A549 (cell line): Measurements from ENCODE around the gene LELP1. TPM values are rescaled to one million over a fixed set of nuclear protein-coding genes. Genes with fewer than 3 reads are reported as not detected.

Experiments used
- ATAC-seq, 2 experiments: fragments of 200-7000 bp in 1 of 2; fragments of >200 bp in 1 of 2; cut with Nextera tagmentation in 1 of 2; cut with Tn5 transposase in 1 of 2; 3 replicates each; pipeline versions ENCODE4 v1.8.0 to v1.9.1; 2018 to 2020; ENCODE audit warnings: mild to moderate bottlenecking in 1 of 2, moderate library complexity in 1 of 2
- CTCF ChIA-PET: fragments of 300-600 bp; sonication (Branson Sonifier 250); formaldehyde crosslinking; extraction: SDS; loops from one replicate; lab custom pipeline; 2021; ENCODE audit warnings: antibody characterized with exemption, inconsistent platforms; lab: Yijun Ruan, JAX
- POLR2A ChIA-PET: fragments of 350-600 bp; formaldehyde crosslinking; extraction: SDS; loops from one replicate; lab custom pipeline; 2021; ENCODE audit warnings: antibody characterized with exemption, inconsistent platforms; lab: Yijun Ruan, JAX
- DNase-seq, 2 experiments: peaks; one replicate each; pipeline versions ENCODE4 v3.0.0 to v3.0.0-alpha.2; 2011 to 2016; ENCODE audit warnings: low read depth in 1 of 2, low spot score in 1 of 2
- FAIRE-seq: peaks from 2 replicates; lab custom pipeline; 2011; peaks lifted over from hg19 to GRCh38; lab: Jason Lieb, UNC
- H3K27ac ChIP-seq, 2 experiments: fragments of >200 bp; sonication (Bioruptor Twin); formaldehyde crosslinking; 3 replicates each; pipeline ENCODE4 v1.5.1; 2016 to 2017
- H3K4me1 ChIP-seq: fragments of >200 bp; sonication (Bioruptor Twin); formaldehyde crosslinking; 3 replicates; pipeline ENCODE4 v1.6.1; 2016
- H3K4me2 ChIP-seq: fragments of >200 bp; sonication (Bioruptor Twin); formaldehyde crosslinking; 3 replicates; pipeline ENCODE4 v1.6.1; 2016
- H3K4me3 ChIP-seq: fragments of >200 bp; sonication (Bioruptor Twin); formaldehyde crosslinking; 3 replicates; pipeline ENCODE4 v1.5.1; 2016
- H3K9me3 ChIP-seq: fragments of >200 bp; sonication (Bioruptor Twin); formaldehyde crosslinking; 3 replicates; pipeline ENCODE4 v1.6.1; 2016
- BHLHE40 ChIP-seq: IDR thresholded peaks from 2 replicates; pipeline ENCODE4 v1.6.1; 2012; ENCODE audit warnings: low read depth, low read length, inconsistent platforms
- CEBPB ChIP-seq, 2 experiments: fragments of >200 bp in 1 of 2; sonication (Bioruptor Twin) in 1 of 2; formaldehyde crosslinking in 1 of 2; IDR thresholded peaks; 2 replicates each; pipeline ENCODE4 v1.6.1; 2012 to 2016
- CHD4 ChIP-seq: fragments of 200-600 bp; sonication (generic); IDR thresholded peaks from 2 replicates; pipeline ENCODE4 v1.6.1; 2016; ENCODE audit warnings: antibody characterized with exemption, mild to moderate bottlenecking, borderline replicate concordance
- EHF ChIP-seq: fragments of 250-450 bp; sonication (Bioruptor Pico); IDR thresholded peaks from 2 replicates; pipeline ENCODE4 v1.5.0; 2020; ENCODE audit warnings: mild to moderate bottlenecking
- EHMT2 ChIP-seq: fragments of 200-600 bp; sonication (generic); IDR thresholded peaks from 2 replicates; pipeline ENCODE4 v1.6.1; 2016; ENCODE audit warnings: antibody characterized with exemption, low read depth, mild to moderate bottlenecking, moderate library complexity
- ESRRA ChIP-seq: fragments of 150-350 bp; IDR thresholded peaks from 2 replicates; pipeline ENCODE4 v1.6.1; 2014; ENCODE audit warnings: mild to moderate bottlenecking, low read length, borderline replicate concordance
- FOSB ChIP-seq: fragments of 250-450 bp; sonication (Bioruptor Pico); IDR thresholded peaks from 2 replicates; pipeline ENCODE4 v1.5.0; 2020; ENCODE audit warnings: mild to moderate bottlenecking, moderate library complexity
- HDAC2 ChIP-seq: fragments of 200-600 bp; sonication (generic); IDR thresholded peaks from 2 replicates; pipeline ENCODE4 v1.6.1; 2016
- HEYL ChIP-seq: fragments of 250-450 bp; sonication (Bioruptor Pico); IDR thresholded peaks from 2 replicates; pipeline ENCODE4 v1.8.0; 2021; ENCODE audit warnings: mild to moderate bottlenecking, moderate library complexity
- HOXA7 ChIP-seq: fragments of 250-450 bp; sonication (Bioruptor Pico); IDR thresholded peaks from 2 replicates; pipeline ENCODE4 v1.5.0; 2020; ENCODE audit warnings: mild to moderate bottlenecking, moderate library complexity
- HOXB13 ChIP-seq: fragments of 250-450 bp; sonication (Bioruptor Pico); IDR thresholded peaks from 2 replicates; pipeline ENCODE4 v1.5.0; 2020; ENCODE audit warnings: low read depth, mild to moderate bottlenecking, moderate library complexity
- JUN ChIP-seq, 2 experiments: fragments of >200 bp; sonication (Bioruptor Twin); formaldehyde crosslinking; IDR thresholded peaks; 2 replicates in 1 of 2; 3 replicates in 1 of 2; pipeline ENCODE4 v1.6.1; 2016 to 2017
- JUNB ChIP-seq: fragments of >200 bp; sonication (Bioruptor Twin); formaldehyde crosslinking; IDR thresholded peaks from 2 replicates; pipeline ENCODE4 v1.6.1; 2016
- KDM1A ChIP-seq: fragments of 200-600 bp; sonication (generic); IDR thresholded peaks from 2 replicates; pipeline ENCODE4 v1.6.1; 2016; ENCODE audit warnings: low read depth, mild to moderate bottlenecking
- MAFK ChIP-seq: fragments of 450-650 bp; IDR thresholded peaks from 2 replicates; pipeline ENCODE4 v1.6.1; 2014; ENCODE audit not compliant: partially characterized antibody
- MAZ ChIP-seq: fragments of 150-350 bp; IDR thresholded peaks from 2 replicates; pipeline ENCODE4 v1.6.1; 2014; ENCODE audit warnings: antibody characterized with exemption, low read depth, low read length, borderline replicate concordance
- MYC ChIP-seq: IDR thresholded peaks from 2 replicates; pipeline ENCODE4 v1.6.1; 2012; ENCODE audit warnings: mild to moderate bottlenecking, inconsistent platforms, low read length, improper control_type of control experiment, borderline replicate concordance
- RFX5 ChIP-seq: fragments of 450-650 bp; IDR thresholded peaks from 2 replicates; pipeline ENCODE4 v1.7.1; 2014; ENCODE audit warnings: antibody characterized with exemption, mild to moderate bottlenecking, moderate library complexity
- RNF2 ChIP-seq: fragments of 200-600 bp; sonication (generic); IDR thresholded peaks from 2 replicates; pipeline ENCODE4 v1.6.1; 2016; ENCODE audit warnings: low read depth, mild to moderate bottlenecking, antibody characterized with exemption, moderate library complexity, borderline replicate concordance
- TFCP2L1 ChIP-seq: fragments of 250-450 bp; sonication (Bioruptor Pico); IDR thresholded peaks from 2 replicates; pipeline ENCODE4 v1.5.0; 2021; ENCODE audit warnings: mild to moderate bottlenecking
- USF2 ChIP-seq: fragments of 450-650 bp; IDR thresholded peaks from 2 replicates; pipeline ENCODE4 v1.6.1; 2014; ENCODE audit warnings: antibody characterized with exemption
- ZC3H11A ChIP-seq: fragments of 450-650 bp; IDR thresholded peaks from 2 replicates; pipeline ENCODE4 v1.6.1; 2014; ENCODE audit warnings: antibody characterized with exemption, mild to moderate bottlenecking
- ZSCAN20 ChIP-seq: fragments of 250-450 bp; sonication (Bioruptor Pico); IDR thresholded peaks from 2 replicates; pipeline ENCODE4 v1.8.0; 2022; ENCODE audit warnings: mild to moderate bottlenecking, moderate library complexity
- WGBS: methylation state at CpG from one replicate; pipeline ENCODE4 v1.1.6; 2017; ENCODE audit errors: missing lambda C conversion rate; 5-methylcytosine and 5-hydroxymethylcytosine counted together
- polyA plus RNA-seq, 4 experiments: library from polyadenylated mRNA; depleted of rRNA in 3 of 4; stranded (reverse); fragments of >200 nt; fragmentation: RNase III in 1 of 4; extraction: RNeasy Plus Mini Kit Qiagen cat#74134 plus additional on column Dnase treatment in 1 of 4; gene quantifications; 2 replicates in 3 of 4; 3 replicates in 1 of 4; pipeline ENCODE4 v1.2.3, GENCODE V29; 2011 to 2017
- TF ChIP-seq, protein P1 (sequence below): fragments of >200 bp; sonication (Bioruptor Twin); formaldehyde crosslinking; IDR thresholded peaks from 3 replicates; pipeline ENCODE4 v1.6.1; 2016

The LELP1 gene
- polyA plus RNA-seq, 2 of the 4 experiments (the other 2 are of a cell fraction): not detected

DNA sequence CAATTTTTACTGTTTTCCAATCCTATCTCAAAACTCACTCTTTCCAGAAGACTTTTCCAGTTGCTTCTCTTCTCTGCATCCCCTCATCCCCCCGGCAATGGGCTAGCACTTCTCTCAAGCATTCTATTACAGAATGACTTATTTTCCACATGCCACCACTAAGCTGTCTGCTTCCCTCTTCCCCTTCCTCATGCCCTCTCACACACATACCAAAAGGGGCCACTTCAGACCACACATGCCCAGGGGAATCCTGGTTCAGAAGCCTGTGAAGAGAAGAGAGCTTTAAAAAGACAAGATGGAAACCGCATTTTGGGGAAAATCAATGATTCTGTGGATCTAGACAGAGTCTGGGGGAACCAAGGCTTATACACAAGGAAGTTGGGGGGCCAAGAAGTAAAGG lies 47.9 kb downstream of the LELP1 start:
- no peak for TF ChIP-seq RNF2
- no peak for TF ChIP-seq ZC3H11A
- no peak for TF ChIP-seq FOSB (CRISPR knock-in tag)
- no peak for TF ChIP-seq CHD4
- TF ChIP-seq KDM1A: no peak
- TF ChIP-seq CEBPB (IDR thresholded peaks at IDR 0.05): no peak
- DNase-seq (no peak), ATAC-seq (no peak), FAIRE-seq (no peak)
- CTCF ChIA-PET: interaction anchor here (1.3 kb wide), 1 partner anchor 58 kb away, joined by 3 read pairs; no protein-coding TSS in a partner anchor
- 10% methylated on average over 2 of the region's 2 CpGs for WGBS
- Histone ChIP-seq H3K9me3 (no peaks in the 10 kb centered on the region), H3K4me2 (no peak overlapping the region), H3K4me3 (no peak overlapping the region), H3K4me1 (no peaks in the 10 kb centered on the region), H3K27ac (no peak overlapping the region)
- POLR2A ChIA-PET: no interaction called here

- WGBS: 6% methylated on average over 3 of the region's 3 CpGs
- no peaks in the 10 kb centered on the region for H3K4me1 ChIP-seq
- no peak for TF ChIP-seq CHD4
- TF ChIP-seq JUN (IDR thresholded peaks at IDR 0.05): no peak
- H3K4me3 ChIP-seq: no peak overlapping the region
- H3K9me3 ChIP-seq: no peaks in the 10 kb centered on the region
- ATAC-seq (no peak), DNase-seq (no peak), FAIRE-seq (no peak)
- H3K27ac ChIP-seq: no peak overlapping the region
- H3K4me2 ChIP-seq: no peak overlapping the region
- CTCF ChIA-PET: interaction anchor here (1.3 kb wide), 1 partner anchor 59 kb away, joined by 3 read pairs; no protein-coding TSS in a partner anchor
- POLR2A ChIA-PET: no interaction called here
Measured at GRCh38 chr1:153251562-153251961, 48.3 kb downstream of the LELP1 start.

DNA sequence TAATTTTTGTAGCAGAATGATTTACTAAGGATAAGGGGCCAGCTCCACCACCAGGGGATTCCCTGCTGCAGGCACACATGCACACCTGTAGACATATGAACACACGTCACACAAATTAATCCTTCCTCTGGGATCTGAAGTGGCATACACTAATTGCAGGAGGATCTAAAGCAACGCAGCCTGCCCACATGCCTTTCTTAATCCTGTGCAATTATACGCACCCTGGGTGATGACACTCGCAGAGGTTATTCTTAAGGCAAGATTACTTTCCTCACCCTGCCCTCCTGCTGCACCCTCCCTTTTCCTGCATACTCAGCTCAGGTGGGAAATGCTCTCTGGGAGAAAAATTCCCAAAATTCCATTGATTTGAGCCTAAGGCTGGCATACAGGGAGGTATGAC lies 48.8 kb downstream of the LELP1 start:
- no peak overlapping the region for H3K27ac ChIP-seq
- ATAC-seq: no peak
- no peak for DNase-seq
- TF ChIP-seq MAZ (no peak), HOXB13 (CRISPR knock-in tag) (no peak), RFX5 (no peak), ESRRA (no peak), BHLHE40 (no peak), KDM1A (no peak)
- FAIRE-seq: no peak
- H3K9me3 ChIP-seq: no peaks in the 10 kb centered on the region
- H3K4me3 ChIP-seq: no peak overlapping the region
- ChIA-PET POLR2A (no interaction called here), CTCF (no interaction called here)
- WGBS: 42% methylated on average over 4 of the region's 4 CpGs
- H3K4me1 ChIP-seq: no peaks in the 10 kb centered on the region
- H3K4me2 ChIP-seq: no peak overlapping the region

DNA sequence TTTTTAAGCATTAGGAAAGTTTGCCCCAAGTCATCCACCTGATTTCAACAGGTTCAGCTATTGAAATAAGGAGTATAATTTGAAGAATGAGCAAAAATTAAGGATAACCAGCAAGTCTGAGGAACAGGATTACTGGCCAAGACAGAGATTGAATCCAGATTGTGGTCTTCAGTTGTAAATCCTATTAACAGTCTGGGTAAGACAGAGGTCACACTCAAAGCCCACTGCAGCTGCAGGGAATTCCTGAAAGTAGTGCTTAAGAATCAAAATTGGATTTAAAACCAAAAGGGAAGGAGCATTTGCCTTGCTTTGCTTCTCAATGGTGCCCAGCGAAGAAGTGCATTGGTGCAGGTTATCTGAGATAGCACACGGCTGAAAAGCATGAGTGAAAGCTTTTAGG lies 49.8 kb downstream of the LELP1 start:
- ChIA-PET CTCF (interaction anchor here (1.1 to 2.1 kb wide), 2 partner anchors 23 to 46 kb away, joined by 3 to 5 read pairs; no protein-coding TSS in a partner anchor), POLR2A (no interaction called here)
- FAIRE-seq (no peak), ATAC-seq (no peak), DNase-seq (no peak)
- Histone ChIP-seq H3K27ac (no peak overlapping the region), H3K4me3 (no peak overlapping the region), H3K4me2 (no peak overlapping the region), H3K4me1 (no peaks in the 10 kb centered on the region), H3K9me3 (no peaks in the 10 kb centered on the region)
- 3% methylated on average over 2 of the region's 2 CpGs for WGBS
- TF ChIP-seq EHF: no peak
- no peak for TF ChIP-seq HOXA7 (CRISPR knock-in tag)
- TF ChIP-seq RNF2: no peak
- TF ChIP-seq HDAC2: no peak
- TF ChIP-seq MAFK: no peak
- TF ChIP-seq MYC: no peak
- TF ChIP-seq TFCP2L1 (CRISPR knock-in tag): no peak
- TF ChIP-seq, protein P1, sequence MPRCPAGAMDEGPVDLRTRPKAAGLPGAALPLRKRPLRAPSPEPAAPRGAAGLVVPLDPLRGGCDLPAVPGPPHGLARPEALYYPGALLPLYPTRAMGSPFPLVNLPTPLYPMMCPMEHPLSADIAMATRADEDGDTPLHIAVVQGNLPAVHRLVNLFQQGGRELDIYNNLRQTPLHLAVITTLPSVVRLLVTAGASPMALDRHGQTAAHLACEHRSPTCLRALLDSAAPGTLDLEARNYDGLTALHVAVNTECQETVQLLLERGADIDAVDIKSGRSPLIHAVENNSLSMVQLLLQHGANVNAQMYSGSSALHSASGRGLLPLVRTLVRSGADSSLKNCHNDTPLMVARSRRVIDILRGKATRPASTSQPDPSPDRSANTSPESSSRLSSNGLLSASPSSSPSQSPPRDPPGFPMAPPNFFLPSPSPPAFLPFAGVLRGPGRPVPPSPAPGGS: no peak
- TF ChIP-seq HEYL (CRISPR knock-in tag): no peak
- no peak for TF ChIP-seq EHMT2
- no peak for TF ChIP-seq BHLHE40
- TF ChIP-seq ESRRA: no peak
- TF ChIP-seq ZSCAN20: no peak
- no peak for TF ChIP-seq USF2
- TF ChIP-seq JUNB: no peak
